GM18858 (cell line): Measurements from ENCODE around the gene TGM1.
"Not testable (repeated sequence)": the region's sequence is repeated elsewhere in the genome, so short reads cannot be mapped to it uniquely, and the experiment has no call there.

ENCODE experiments used
- ATAC-seq: cut with Tn5 transposase; IDR thresholded peaks from one replicate; pipeline ENCODE4 v1.9.1; 2021; ENCODE audit not compliant: unreplicated experiment

TGM1 gene

DNA sequence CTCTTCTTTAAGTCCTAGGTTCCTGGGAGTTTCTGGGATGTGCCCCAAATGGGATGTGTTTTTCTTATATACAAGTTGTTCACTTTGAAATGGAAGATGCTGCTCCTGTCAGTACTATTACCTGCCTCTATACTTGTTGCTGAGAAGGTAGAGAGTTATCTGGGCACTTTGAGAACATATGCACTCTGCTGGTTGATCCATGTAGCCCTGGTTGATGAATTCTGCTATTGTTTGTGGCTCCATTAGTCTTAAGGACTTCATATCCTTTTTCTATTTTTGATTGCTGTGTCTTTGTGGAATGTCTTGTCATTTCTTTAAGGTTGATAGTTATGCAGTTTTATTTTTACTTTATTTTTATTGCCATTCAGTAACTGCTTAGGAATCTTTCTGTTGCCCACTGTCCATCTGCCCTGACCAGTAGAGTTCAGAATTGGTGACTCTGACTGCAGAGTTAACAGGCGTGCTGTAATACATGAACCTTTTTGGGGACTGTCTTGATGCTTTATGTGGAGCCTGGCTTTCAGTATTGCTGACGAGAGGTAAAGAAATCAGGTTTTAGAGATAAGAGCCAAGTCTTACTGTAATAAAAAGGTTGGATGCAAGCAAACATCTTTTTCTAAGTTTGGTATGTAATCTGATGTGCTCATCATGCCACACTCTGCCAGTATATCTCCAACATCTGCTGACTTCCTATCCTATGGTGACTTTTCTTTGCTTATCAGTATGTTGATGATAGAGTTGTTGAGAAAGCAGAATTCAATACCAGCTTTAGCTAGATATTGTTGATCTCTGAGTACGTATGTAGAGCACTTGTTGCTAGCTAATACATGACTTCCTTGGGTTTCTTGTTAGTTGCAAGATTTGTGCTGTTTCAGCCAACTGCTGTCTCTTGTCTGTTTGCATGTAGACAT, 28.6 kb downstream of the TGM1 start:
- no peak for ATAC-seq

DNA sequence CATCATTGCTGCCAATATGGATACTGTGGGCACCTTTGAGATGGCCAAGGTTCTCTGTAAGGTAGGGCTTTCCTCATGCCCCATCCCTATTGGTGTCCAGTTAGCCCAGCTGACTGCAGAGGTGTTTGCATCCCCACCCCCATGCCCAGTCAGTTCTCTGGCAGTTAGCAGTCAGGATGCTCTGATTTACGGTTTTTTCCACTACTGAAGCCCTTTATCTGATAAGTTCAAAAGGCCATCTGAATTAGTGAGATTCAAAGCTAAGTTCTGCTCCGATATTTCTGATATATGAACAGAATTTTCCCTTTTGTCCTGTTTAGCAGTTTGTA, 29.5 kb downstream of the TGM1 start:
- no peak for ATAC-seq

DNA sequence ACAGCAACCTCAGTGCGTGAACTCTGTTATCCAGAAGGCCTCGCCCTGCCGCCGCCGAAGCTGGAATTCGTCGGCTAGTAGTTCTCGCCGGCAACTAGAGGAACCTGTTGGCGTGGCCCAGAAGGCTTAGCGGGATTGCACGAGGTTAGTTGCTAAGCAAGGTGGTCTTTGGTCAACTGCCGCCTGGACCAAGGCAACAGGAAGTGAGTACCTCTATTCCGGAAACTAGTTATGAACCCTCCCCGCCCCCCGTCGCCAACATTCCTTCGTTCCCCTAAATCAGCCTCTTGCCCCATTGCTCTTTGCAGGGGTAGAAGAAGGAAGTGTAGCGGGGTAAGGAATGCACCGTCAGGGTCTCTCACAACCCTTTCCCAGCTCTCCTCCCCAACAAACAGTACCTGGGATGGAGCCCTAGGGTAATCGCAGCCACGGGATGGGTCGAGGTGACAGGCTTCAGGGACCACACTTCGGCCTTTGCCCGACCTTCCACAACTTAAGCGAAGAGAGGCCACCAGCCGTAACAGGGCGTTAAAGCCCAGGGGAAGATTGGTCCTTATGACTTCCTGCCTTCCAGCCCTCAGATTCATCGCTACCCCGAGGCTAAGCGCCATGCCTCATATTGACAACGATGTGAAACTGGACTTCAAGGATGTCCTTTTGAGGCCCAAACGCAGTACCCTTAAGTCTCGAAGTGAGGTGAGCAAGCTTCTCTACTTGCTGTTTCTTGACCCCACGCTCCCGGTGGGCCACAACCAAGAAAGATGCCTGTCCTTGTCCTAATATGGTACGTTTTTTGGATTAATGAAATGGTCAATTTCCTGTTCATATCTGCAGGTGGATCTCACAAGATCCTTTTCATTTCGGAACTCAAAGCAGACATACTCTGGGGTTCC, 30.1 kb downstream of the TGM1 start, which contains the start of gene GMPR2:
GMPR2 (plus strand) TSS at position 285 of the 893 bp plus-strand sequence; CDS start at position 610, 325 bp downstream.
- peak; percentile 34 for ATAC-seq

DNA sequence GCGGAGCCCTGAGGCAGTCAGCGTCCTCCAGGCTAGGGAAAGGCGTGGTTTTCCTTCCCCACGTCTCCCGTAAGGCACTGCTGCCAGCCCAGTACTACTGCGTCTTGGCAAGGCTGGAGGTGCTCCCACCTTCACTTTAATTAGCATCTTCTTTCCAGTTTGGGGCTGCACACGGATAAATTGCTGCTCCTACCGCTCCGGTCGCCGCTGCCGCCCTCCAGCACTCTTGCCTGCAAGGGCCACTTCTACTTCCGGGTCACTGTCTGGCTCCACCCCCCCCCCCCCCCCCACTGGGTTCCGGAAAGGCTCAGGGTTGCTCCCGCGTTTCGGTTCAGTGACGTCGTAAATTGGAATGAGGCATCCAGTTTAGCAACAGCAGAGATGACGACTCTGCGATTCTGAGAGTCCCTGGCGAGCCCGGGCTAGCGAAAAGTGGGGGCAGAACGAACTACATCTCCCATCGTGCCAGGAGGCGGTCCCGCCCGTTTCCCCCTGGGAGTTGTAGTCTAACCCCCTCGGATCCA, 30.8 kb downstream of the TGM1 start, which contains the start of gene NEDD8:
NEDD8 (minus strand) TSS at position 247 of the 524 bp plus-strand sequence; CDS start at position 147, 100 bp downstream.
- peak; percentile 69 for ATAC-seq

DNA sequence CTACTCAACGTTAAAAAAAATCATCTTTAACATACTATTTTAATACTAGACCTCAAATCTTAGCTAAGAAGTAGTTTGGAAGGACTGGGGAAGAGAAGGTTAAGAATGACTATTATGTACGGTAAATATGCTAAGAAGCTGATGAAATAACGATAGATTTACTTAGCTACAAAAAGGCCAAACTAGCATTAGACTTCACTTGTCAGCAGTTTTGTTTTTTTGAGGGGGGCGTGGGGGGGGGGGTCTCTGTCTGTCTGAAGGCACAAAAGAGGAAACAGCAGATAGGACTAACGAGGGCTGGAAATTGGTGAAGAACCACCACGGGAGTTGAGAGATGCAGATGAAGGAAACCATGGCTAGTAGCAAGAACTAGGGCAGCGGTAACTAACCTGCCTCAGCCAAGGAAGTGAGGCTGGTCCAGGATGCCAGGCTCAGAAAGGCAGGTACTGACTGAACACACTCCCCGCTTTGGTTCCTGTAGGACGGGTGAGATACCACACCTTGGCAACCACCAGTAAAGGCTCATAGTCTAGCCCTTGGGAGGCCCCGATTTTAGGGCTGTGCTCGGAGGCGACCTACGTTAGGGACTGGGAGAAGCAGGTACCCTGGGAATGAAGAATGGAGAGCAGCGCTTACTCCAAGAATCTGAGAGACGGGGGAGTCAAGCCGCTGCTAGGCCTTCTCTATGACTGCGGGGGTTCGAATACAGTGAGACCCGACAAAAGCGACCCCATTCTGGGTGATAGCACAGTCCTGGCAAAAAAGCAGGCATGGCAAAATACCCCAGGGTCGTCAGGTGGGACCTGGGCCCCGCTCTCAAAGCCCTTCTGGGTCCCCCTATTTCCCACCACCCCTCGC, 31.5 kb downstream of the TGM1 start:
- ATAC-seq: no peak

DNA sequence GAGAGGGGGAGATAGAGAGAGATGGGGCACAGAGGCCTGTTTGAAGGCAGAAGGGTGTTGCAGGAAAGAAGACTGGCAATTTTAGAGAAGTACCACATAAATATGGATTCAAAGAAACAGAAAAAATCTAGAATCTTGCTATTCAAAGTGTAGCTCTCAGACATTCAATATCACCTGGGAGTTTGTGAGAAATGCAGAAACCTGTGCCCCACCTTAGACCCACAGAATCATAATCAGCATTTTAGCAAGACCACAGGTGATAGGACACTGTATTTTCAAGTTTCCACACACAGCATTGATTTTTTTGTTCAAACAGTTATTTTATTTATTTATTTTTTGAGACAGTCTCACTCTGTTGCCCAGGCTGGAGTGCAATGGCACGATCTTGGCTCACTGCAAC, 34.1 kb downstream of the TGM1 start:
- ATAC-seq: no peak

DNA sequence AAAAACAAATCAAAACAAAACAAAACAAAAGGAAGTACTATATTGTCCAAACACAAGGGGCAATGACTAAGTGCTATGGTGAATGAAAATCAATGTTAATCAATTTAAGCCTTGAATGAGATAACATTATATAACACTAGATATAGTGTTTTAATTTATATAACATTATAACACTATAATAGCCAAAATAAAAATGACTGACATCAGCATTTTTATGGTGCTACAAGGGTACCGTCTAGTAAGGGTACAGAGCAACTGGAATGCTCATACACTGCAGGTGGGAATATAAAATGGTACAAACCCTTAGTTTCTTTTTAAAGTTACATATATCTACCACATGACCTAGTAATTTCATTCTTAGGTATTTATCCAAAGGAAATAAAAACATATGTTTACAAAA, 36.5 kb downstream of the TGM1 start:
- no peak for ATAC-seq

DNA sequence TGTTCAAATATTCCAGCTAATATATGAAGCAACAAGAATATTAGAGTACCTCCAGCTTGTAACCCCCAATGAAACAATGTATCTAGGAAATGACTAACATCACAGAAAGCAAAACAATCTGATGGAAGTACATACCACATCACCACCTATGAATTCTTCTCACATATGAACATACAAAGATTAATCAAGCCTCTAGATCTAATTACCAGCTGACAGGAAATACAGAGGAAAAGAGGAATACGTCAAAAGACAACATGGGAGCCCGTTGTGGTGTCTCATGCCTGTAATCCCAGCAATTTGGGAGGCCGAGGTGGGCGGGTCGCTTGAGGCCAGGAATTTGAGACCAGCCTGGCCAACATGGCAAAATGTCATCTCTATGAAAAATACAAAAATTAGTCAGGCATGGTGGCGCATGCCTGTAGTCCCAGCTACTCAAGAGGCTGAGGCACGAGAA, 38.3 kb downstream of the TGM1 start:
- ATAC-seq: no peak

DNA sequence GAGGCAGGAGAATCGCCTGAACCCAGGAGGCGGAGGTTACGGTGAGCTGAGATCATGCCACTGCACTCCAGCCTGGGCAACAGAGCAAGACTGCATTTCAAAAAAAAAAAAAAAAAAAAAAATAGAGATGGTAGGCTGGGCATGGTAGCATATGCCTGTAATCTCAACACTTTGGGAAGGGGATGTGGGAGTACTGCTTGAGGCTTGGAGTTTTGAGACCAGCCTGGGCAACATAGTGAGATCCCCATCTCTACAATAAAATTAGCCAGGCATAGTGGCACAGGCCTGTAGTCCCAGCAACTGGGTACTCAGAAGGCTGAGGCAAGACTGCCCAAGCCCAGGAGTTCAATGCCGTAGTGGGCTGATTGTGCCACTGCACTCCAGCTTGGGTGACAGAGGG, 40.0 kb downstream of the TGM1 start:
- ATAC-seq: not testable (repeated sequence)

DNA sequence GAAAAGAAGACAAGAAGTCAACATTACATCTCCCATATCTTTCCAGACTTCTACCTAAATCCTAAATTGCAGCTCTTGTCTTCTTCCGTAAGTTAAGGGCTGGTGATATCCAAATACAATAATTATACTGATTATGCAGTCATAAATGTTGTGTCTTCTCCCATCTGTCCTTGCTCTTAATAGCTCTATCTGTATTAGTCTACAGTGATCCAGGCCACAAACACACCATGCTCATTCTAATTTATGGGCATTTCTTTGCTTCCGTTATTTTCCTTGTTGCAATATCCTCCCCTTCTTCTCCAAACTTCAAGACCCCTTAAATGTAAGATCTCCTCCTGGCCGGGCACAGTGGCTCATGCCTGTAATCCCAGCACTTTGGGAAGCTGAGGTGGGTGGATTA, 43.5 kb downstream of the TGM1 start:
- ATAC-seq: no peak

DNA sequence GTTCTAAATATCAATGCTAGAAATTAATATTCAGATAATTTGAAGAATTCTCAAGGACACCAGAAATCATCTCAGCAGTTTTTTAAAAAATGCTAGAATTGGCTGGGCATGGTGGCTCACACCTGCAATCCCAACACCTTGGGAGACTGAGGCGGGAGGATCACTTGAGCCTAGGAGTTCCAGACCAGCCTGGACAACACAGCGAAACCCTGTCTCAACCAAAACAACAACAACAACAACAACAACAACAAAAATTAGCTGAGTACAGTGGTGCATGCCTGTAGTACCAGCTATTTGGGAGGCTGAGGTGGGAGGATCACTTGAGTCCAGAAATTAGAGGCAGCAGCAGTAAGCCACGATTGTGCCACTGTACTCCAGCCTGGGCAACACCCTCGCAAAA, 43.9 kb downstream of the TGM1 start:
- no peak for ATAC-seq

DNA sequence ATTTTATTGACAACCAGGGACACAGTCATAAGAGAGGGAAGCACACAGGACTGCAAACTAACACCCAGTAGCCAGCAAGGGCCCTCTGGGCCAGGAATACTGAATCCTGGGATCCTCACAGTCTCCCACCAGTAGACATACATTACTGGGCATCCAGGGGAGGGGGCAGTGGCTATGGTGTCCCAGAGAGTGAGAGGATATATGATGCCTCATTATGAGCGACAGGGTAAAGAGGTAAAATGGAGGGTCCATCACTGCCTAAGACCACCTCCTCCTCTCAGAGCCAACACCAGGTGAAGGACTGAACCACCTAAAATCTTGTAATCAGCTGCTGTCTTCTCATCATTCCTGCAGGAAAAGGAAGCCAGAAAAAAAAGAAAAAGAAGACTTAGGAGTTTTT, 46.1 kb downstream of the TGM1 start:
- ATAC-seq: not testable (repeated sequence)

DNA sequence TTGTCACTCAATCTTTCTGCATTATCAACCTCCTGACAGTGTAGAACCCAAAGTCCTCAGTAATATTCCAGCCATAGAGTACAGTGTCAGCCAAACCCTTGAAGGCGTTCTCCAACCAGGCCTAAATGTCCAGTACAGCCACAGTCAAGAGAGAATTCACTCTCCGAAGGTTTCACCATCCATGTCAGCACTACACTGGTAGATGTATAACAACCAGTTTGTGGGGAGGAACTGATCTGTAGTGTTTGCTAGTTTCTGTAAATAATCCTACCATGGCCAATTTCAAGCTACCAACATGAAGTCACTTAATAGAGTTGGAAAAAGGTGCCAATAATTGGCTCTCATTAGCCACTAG, 46.7 kb downstream of the TGM1 start:
- no peak for ATAC-seq

DNA sequence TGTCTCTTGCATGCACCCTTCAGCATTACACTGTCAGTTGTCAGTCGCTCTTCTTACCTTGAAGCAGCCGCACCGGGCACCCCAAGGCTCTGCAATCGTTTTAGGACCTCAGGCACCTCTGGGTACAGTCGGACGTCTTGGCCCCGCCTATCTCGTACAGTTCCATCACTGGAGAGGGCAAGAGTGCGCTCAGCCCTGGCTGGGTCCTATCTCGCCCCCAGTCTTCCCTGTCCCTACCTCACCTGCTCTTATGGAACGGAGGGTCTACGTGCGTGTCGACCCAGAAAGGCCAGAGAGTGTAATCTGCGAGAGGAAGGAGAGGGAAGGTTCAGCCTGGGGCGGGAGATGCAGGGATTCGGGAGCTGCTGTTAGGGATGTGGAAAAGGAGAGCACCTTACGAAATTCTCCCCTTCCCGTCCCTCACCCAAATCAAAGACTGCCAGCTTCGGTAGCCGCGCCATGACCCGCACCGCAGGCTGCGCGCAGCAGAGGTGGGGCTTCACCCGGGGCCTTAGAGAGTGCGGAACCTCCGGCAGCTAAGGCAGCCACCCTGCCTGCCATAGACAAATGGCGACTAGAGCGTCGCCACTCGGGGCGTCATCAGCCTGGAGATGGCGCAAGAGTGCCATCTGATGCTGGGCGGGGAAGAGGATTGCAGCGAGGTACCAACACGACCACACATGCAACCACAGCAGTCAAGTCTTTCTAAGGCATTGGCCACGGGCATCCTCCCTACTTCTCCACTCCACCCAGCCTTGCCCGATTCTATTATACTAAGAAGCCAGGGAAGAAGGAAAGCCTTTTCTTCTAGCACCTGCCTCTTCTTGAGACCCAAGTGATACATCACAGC, 47.3 kb downstream of the TGM1 start, which contains the start of gene MDP1:
MDP1 (minus strand) TSS at position 572 of the 850 bp plus-strand sequence; CDS start at position 461, 111 bp downstream.
- peak; percentile 52 for ATAC-seq

DNA sequence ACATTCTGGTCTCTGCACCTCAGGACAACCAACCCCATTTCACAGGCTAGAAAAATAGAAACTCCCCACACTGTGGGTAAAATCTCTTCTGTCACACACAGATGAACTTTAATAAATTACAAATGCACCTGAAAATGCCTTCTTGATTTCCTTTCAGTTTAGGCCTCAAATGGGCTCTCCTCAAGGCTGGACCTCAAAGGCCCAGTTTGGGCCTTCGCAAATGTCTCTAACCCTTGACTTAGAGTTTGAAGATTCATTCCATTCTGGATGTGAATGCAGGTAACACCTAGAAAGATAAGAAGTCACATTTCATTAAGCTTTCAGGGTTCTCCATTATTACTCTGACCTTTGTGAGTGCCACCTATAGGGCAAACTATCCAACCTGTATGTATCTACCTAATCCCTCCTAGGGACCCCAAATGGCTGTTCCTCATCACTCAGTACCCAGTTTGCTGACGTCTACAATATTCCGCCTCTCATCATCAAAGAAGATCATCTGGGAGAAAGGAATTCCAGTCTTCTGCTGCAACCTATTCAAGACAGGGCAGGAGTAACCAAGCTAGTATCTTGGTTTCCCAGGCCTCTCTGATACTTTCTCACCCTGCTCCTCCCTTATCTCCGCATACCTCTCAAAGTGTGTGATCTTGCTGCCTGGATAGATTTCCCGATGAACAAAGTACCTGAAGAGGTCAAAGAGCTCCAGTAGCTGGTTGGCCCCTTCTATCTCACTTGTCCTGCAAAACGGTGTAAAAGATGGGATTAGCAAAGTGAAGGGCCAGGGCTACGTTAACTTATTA, 48.9 kb downstream of the TGM1 start:
- ATAC-seq: no peak

DNA sequence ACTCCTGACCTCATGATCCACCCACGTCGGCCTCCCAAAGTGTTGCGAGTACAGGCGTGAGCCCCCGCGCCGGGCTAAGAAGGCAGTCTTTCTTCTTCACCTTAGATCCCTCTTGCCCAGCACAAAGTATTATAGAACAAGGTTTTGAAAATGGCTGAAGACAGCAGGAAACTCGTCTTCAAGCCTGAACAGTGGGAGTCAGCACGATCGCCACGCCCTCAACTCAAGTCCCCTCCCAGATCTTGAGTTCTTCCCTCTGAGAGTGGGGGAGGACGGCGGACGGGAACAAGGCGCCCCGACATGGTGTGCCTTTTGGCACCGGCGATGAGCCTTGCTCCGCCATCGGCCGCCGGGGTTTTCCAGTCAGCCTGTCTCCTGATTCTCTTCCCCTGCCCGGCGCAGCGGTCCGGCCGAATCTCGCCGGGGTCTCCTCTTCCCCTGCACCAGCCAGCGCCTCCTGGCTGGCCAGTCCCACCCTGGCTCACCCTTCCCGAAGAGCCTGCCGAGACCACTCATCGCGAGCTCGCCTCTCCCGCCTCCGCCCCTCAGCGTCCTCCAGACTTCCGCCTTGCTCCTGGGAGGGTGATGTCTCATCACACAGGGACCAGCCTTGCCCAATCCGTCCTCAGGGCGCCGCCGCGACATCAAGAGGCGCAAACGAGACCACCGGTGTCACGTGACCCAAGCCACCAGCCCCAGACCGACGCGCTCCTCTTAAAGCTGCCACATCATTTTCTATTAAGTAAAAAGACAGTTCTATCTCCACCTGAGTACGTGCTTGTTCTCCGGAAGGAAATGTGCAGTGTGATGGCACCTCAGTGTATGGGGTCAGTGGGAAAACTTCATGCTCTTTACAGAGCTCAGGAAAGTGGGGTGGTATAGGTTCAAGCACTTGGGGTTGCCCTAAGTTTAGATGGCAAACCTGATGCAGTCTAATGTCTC, 49.8 kb downstream of the TGM1 start, which contains the start of gene CHMP4A:
CHMP4A (minus strand) TSS at position 565 of the 942 bp plus-strand sequence; CDS start at position 516, 49 bp downstream.
- ATAC-seq: peak; percentile 68

DNA sequence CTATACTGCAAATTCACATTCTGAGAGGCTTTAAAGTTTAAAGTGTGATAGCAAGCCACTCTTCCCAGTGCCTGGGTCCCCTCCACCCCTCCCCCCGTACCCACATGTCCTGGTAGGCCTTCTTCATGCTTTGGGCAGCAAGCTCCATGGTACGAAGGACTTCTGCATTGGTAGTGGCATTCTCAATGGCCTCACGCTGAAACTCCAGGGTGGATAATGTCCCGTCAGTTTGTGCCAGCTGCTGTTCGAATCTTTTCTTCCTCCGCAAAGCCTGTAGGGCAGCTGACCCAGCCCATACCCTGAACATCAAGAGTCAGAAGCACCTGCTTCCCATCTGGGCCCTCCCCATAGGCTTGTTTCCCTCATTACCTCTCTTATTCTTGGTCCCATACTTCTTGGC, 51.7 kb downstream of the TGM1 start:
- no peak for ATAC-seq
